Activated naive CD4-positive, alpha-beta T cell treated with anti-CD3 and anti-CD28 coated beads, Interleukin-2, amount 50 U/mL, for 16 hours (primary cell): ENCODE data around the gene ING1.
"Not testable (repeated sequence)": the region's sequence is repeated elsewhere in the genome, so short reads cannot be mapped to it uniquely, and the experiment has no call there.

ENCODE experiments used
- DNase-seq: peaks from one replicate; pipeline ENCODE4 v3.0.0-alpha.2; 2020

ING1 gene

GRCh38 chr13:110713642-110713952 lies at the start of gene ING1:
Gene ING1, plus strand, starts transcription at chr13:110713700. Its CDS starts 450 bp downstream, at chr13:110714150.
- DNase-seq: no peak

- no peak for DNase-seq
Observed at GRCh38 chr13:110664041-110664440, 49.5 kb upstream of the ING1 start.

- DNase-seq: no peak
Observed at GRCh38 chr13:110664673-110665072, 48.8 kb upstream of the ING1 start.

- DNase-seq: no peak
Observed at GRCh38 chr13:110665491-110666254, 47.8 kb upstream of the ING1 start.

- DNase-seq: no peak
Observed at GRCh38 chr13:110666255-110666533, 47.3 kb upstream of the ING1 start.

- DNase-seq: no peak
Observed at GRCh38 chr13:110669036-110669435, 44.5 kb upstream of the ING1 start.

GRCh38 chr13:110669814-110670213 lies 43.7 kb upstream of the ING1 start:
- not testable (repeated sequence) for DNase-seq

- DNase-seq: no peak
Observed at GRCh38 chr13:110676595-110677587, 36.6 kb upstream of the ING1 start.

- no peak for DNase-seq
Observed at GRCh38 chr13:110677731-110678545, 35.6 kb upstream of the ING1 start.

- no peak for DNase-seq
Observed at GRCh38 chr13:110680852-110681251, 32.6 kb upstream of the ING1 start.

GRCh38 chr13:110681868-110682550 lies 31.5 kb upstream of the ING1 start:
- no peak for DNase-seq

GRCh38 chr13:110682746-110683145 lies 30.8 kb upstream of the ING1 start:
- DNase-seq: no peak

- DNase-seq: no peak
Observed at GRCh38 chr13:110683203-110683883, 30.2 kb upstream of the ING1 start.

GRCh38 chr13:110683921-110684320 lies 29.6 kb upstream of the ING1 start:
- no peak for DNase-seq

GRCh38 chr13:110684388-110685056 lies 29.0 kb upstream of the ING1 start:
- DNase-seq: no peak

- no peak for DNase-seq
Observed at GRCh38 chr13:110685305-110686020, 28.0 kb upstream of the ING1 start.

GRCh38 chr13:110687736-110688135 lies 25.8 kb upstream of the ING1 start:
- DNase-seq: no peak

GRCh38 chr13:110689041-110689440 lies 24.5 kb upstream of the ING1 start:
- no peak for DNase-seq

GRCh38 chr13:110689711-110690110 lies 23.8 kb upstream of the ING1 start:
- DNase-seq: no peak

- no peak for DNase-seq
Observed at GRCh38 chr13:110690516-110690915, 23.0 kb upstream of the ING1 start.

- DNase-seq: not testable (repeated sequence)
Observed at GRCh38 chr13:110695774-110696173, 17.7 kb upstream of the ING1 start.
